ENCODE results near the gene LMF1. TPM values are rescaled to one million over a fixed set of nuclear protein-coding genes. Genes with fewer than 3 reads are reported as not detected.
"Not testable (repeated sequence)": the region's sequence is repeated elsewhere in the genome, so short reads cannot be mapped to it uniquely, and the experiment has no call there.

LMF1 gene
- total RNA-seq, 2 experiments from 2014 or later, result 26.6 to 31.3 TPM

DNA sequence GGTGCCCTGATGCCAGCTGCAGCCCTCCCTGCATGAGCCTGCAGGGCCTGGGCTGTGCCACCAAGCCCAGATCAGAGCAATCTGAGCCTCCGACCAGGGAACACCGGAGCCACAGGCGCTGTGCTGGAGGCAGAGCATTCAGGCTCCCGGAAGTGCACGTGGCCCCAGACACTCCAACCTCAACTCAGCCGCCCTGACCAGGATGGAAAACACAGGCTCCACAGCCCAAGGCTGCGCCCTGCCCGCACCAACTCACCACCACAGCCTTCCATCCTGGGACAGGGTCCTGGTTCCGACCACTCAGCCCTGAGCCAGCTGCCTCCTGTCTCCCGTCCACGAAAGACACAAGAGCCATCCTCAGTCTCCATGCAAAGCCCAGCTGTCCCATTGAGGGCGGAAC is 18.5 kb downstream of the LMF1 start:
- no peak overlapping the region for H3K4me3 Mint-ChIP-seq
- no peak for ATAC-seq (ENCODE audit: low read depth)
- H3K36me3 Mint-ChIP-seq, result peaks cover 8% of the 10 kb centered on the region
- H3K27ac Mint-ChIP-seq, result no peak overlapping the region
- H3K9me3 Mint-ChIP-seq, result no peaks in the 10 kb centered on the region
- POLR2A ChIA-PET, result no interaction called here
- H3K27me3 Mint-ChIP-seq, result no peaks in the 10 kb centered on the region
- peaks cover 1% of the 10 kb centered on the region for H3K4me1 Mint-ChIP-seq
- no peak for DNase-seq

DNA sequence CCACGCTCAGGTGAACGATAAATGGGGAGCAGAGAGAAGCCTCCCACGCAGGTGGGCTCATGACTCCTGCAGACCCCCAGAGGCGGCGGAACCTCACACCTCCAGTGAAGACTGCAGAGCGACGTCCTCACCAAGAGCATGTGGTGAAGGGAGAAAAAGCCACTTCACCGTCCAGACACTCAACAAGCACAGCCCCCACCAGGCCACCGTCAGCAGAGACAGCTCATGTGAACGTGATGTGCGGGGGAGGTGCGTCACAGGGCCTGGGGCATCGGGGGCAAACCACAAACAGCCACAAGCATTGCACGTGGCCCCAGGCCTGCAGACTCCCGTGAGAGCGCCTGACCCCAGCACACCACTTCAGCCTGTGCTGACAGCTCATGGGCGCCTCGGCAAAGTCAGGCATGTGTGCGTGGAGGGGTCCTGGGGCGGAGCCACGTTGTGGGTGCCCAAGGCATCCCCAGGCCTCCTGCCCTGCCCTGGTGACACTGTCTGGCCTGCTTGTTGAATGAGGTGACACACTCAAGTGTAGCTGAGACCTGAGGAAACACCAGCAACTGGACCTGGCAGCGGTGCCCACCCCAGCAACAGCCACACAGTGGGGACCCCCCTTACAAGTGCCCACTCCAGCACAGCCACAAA is 19.0 kb downstream of the LMF1 start:
- DNase-seq (no peak), ATAC-seq (ENCODE audit: low read depth) (no peak)
- Mint-ChIP-seq H3K36me3 (peaks cover 8% of the 10 kb centered on the region), H3K27me3 (no peaks in the 10 kb centered on the region), H3K9me3 (no peaks in the 10 kb centered on the region), H3K27ac (no peak overlapping the region), H3K4me3 (no peak overlapping the region), H3K4me1 (peaks cover 1% of the 10 kb centered on the region)
- POLR2A ChIA-PET, result no interaction called here

DNA sequence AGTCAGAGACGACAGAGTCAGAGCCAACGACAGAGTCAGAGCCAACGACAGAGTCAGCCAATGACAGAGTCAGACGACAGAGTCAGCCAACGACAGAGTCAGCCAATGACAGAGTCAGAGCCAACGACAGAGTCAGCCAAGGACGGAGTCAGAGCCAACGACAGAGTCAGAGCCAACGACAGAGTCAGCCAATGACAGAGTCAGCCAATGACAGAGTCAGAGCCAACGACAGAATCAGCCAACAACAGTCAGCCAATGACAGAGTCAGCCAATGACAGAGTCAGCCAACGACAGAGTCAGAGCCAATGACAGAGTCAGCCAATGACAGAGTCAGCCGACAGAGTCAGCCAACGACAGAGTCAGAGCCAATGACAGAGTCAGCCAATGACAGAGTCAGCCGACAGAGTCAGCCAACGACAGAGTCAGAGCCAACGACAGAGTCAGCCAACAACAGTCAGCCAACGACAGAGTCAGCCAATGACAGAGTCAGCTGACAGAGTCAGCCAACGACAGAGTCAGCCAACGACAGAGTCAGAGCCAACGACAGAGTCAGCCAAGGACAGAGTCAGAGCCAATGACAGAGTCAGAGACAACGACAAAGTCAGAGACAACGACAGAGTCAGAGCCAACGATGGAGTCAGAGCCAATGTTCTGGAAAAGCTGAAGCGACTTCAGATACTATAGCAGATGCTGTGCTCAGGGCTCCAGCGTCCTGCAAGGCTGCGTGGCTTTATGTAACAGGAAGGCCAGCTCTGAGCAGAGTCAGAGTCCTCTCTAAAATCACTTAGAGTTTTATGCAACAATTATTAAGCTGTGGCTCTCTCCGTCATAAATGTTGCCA is 19.8 kb downstream of the LMF1 start:
- ATAC-seq (ENCODE audit: low read depth); H3K36me3 Mint-ChIP-seq; H3K9me3 Mint-ChIP-seq; H3K27me3 Mint-ChIP-seq; POLR2A ChIA-PET; H3K27ac Mint-ChIP-seq; H3K4me3 Mint-ChIP-seq; H3K4me1 Mint-ChIP-seq; DNase-seq: not testable (repeated sequence)

DNA sequence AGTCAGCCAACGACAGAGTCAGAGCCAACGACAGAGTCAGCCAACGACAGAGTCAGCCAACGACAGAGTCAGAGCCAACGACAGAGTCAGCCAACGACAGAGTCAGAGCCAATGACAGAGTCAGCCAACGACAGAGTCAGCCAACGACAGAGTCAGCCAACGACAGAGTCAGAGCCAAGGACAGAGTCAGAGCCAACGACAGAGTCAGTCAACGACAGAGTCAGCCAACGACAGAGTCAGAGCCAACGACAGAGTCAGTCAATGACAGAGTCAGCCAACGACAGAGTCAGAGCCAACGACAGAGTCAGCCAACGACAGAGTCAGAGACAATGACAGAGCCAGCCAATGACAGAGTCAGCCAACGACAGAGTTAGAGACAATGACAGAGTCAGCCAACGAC is 22.0 kb downstream of the LMF1 start:
- not testable (repeated sequence) for H3K27ac Mint-ChIP-seq

DNA sequence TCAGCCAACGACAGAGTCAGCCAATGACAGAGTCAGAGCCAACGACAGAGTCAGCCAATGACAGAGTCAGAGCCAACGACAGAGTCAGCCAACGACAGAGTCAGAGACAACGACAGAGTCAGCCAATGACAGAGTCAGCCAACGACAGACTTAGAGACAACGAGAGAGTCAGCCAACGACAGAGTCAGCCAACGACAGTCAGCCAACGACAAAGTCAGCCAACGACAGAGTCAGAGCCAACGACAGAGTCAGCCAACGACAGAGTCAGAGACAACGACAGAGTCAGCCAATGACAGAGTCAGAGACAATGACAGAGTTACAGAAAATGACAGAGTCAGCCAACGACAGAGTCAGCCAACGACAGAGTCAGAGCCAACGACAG is 22.9 kb downstream of the LMF1 start:
- ATAC-seq (ENCODE audit: low read depth); POLR2A ChIA-PET; H3K27ac Mint-ChIP-seq; H3K4me1 Mint-ChIP-seq; H3K9me3 Mint-ChIP-seq; H3K27me3 Mint-ChIP-seq; H3K4me3 Mint-ChIP-seq; DNase-seq: not testable (repeated sequence)
- H3K36me3 Mint-ChIP-seq, result peaks cover 14% of the 10 kb centered on the region

More for the DNA sequence above, 22.0 kb downstream of the LMF1 start:
- ATAC-seq (ENCODE audit: low read depth); H3K4me3 Mint-ChIP-seq; POLR2A ChIA-PET; H3K4me1 Mint-ChIP-seq; DNase-seq; H3K9me3 Mint-ChIP-seq; H3K27me3 Mint-ChIP-seq: not testable (repeated sequence)
- peaks cover 12% of the 10 kb centered on the region for H3K36me3 Mint-ChIP-seq

DNA sequence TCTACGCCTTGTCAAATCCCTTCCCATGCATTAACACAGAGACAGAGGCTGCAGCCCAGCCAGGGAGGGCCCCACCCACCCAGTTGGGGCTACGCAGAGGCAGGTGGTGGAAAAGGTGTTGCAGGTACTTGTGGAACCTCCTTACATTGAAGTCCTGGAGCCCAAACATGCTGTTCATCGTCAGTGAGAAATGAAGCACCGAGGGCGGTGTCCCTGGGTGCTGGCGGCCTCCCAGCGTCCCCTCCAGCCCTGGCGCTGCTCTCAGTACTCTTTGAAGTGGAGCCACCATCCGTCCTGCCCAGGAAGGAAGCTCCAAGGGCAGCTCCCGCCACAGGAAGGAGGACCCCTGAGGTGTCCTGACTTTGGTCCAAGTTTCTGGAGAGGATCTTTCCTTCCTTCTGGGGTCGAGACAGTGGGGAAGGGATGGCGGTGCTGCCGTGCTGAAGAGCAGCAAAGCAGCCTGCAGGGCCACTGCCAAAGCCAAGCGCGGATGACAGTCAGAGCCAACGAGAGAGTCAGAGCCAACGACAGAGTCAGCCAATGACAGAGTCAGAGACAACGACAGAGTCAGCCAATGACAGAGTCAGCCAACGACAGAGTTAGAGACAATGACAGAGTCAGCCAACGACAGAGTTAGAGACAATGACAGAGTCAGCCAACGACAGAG is 23.4 kb downstream of the LMF1 start:
- Mint-ChIP-seq H3K9me3 (peaks cover 8% of the 10 kb centered on the region), H3K4me3 (no peak overlapping the region), H3K27me3 (no peaks in the 10 kb centered on the region), H3K4me1 (peaks cover 1% of the 10 kb centered on the region), H3K36me3 (peaks cover 13% of the 10 kb centered on the region), H3K27ac (no peak overlapping the region)
- POLR2A ChIA-PET, result no interaction called here
- DNase-seq (no peak), ATAC-seq (ENCODE audit: low read depth) (no peak)

DNA sequence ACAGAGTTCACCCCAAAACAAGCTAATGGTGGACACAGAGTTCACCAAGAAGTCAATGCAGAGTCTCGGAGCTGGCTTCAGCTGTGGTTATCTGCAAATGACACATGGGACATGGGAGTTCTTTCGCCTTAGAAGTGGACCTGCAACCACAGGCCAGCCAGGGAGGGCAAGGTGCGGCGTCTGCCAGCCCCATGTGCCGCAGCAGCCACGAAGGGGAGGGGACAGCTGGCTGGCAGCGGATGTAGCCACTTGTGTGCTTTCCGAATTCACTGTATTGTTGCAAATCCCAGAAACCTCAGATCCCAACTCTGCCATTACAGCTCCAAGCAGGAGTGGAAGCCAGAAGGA is 24.8 kb downstream of the LMF1 start:
- Mint-ChIP-seq H3K4me3 (no peak overlapping the region), H3K9me3 (peaks cover 8% of the 10 kb centered on the region), H3K36me3 (peaks cover 14% of the 10 kb centered on the region), H3K27ac (no peak overlapping the region), H3K4me1 (peaks cover 1% of the 10 kb centered on the region), H3K27me3 (no peaks in the 10 kb centered on the region)
- no peak for DNase-seq
- no peak for ATAC-seq (ENCODE audit: low read depth)
- POLR2A ChIA-PET, result interaction anchor here (0.5 kb wide), 1 partner anchor 118 kb away, joined by 3 read pairs; no protein-coding TSS in a partner anchor

DNA sequence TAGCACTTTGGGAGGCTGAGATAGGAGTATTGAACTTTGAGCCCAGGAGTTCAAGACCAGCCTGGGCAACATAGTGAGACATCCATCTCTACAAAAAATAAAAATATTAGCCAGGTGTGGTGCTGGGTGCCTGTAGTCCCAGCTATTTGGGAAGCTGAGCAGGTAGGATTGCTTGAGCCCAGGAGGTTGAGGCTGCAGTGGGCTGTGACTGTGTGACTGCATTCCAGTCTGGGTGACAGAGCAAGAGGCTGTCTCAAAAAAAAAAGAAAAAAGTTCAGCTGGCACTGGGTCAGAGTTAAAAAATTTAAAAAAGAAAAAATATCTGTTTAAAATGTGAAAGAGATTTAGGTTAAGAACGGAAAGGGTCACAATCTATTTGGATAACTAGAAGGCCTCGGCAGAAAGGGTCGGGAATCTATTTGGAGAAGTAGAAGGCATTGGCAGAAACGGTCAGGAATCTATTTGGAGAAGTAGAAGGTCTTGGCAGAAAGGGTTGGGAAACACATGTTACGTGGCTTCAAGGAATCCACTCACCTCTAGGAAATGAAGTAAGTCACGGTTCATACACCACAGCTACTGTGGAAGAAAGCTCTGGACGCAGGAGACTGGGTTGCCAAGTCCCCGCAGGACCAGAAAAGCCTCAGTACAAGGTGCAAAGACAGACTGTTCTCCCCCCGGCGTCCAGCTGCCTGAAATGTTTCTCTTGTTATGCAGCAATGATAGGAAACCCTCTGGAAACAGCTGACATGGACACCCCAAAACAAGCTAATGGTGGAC is 25.3 kb downstream of the LMF1 start:
- no peak overlapping the region for H3K4me3 Mint-ChIP-seq
- no peak for DNase-seq
- no peak for ATAC-seq (ENCODE audit: low read depth)
- POLR2A ChIA-PET, result interaction anchor here (0.5 kb wide), 1 partner anchor 118 kb away, joined by 3 read pairs; no protein-coding TSS in a partner anchor
- H3K9me3 Mint-ChIP-seq, result peaks cover 8% of the 10 kb centered on the region
- H3K27me3 Mint-ChIP-seq, result no peaks in the 10 kb centered on the region
- peaks cover 14% of the 10 kb centered on the region for H3K36me3 Mint-ChIP-seq
- H3K4me1 Mint-ChIP-seq, result peaks cover 1% of the 10 kb centered on the region
- no peak overlapping the region for H3K27ac Mint-ChIP-seq

DNA sequence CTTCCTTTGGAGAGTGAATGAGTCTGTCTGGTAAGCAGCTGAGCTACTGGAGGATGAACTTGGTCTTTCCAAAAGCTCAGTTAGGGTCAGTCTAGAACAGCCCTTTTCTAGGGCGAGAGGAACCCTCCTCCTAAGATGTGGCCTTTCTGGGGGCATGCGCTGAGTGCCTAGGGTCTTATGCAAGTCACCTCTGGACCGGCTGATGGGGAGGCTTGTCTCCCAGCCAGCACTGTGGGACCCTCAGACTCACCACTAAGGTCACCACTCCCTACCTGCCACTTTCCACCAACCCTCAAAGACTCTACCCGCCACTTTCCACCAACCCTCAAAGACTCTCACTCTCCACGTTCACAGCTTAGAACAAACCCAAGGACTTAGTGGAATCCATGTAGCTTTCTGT is 26.8 kb downstream of the LMF1 start:
- Mint-ChIP-seq H3K4me3 (no peak overlapping the region), H3K4me1 (peaks cover 1% of the 10 kb centered on the region), H3K27ac (no peak overlapping the region), H3K36me3 (peaks cover 14% of the 10 kb centered on the region), H3K9me3 (peaks cover 8% of the 10 kb centered on the region), H3K27me3 (no peaks in the 10 kb centered on the region)
- DNase-seq (no peak), ATAC-seq (ENCODE audit: low read depth) (no peak)
- POLR2A ChIA-PET, result no interaction called here

DNA sequence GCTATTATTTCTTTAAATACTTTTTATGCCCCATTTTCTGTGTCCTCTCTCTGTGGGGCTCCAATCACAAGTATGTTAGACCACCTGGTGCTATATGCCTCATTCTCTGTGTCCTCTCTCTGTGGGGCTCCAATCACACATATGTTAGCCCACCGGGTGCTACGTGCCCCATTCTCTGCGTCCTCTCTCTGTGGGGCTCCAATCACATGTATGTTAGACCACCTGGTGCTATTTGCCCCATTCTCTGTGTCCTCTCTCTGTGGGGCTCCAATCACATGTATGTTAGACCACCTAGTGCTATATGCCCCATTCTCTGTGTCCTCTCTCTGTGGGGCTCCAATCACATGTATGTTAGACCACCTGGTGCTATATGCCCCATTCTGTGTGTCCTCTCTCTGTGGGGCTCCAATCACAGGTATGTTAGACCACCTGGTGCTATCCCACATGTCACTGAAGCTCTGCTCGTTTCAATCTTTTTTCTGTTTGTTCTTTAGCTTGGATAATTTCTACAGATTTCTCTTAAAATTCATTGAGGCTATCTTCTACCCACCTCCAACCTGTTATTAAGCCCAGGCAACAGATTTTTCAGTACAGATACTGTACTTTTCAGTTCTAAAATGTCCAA is 28.2 kb downstream of the LMF1 start:
- no peak overlapping the region for H3K27ac Mint-ChIP-seq
- DNase-seq, result no peak
- ATAC-seq (ENCODE audit: low read depth), result no peak
- H3K36me3 Mint-ChIP-seq, result peaks cover 12% of the 10 kb centered on the region
- POLR2A ChIA-PET, result no interaction called here
- no peaks in the 10 kb centered on the region for H3K4me1 Mint-ChIP-seq
- no peak overlapping the region for H3K4me3 Mint-ChIP-seq
- H3K9me3 Mint-ChIP-seq, result peaks cover 8% of the 10 kb centered on the region
- no peaks in the 10 kb centered on the region for H3K27me3 Mint-ChIP-seq

DNA sequence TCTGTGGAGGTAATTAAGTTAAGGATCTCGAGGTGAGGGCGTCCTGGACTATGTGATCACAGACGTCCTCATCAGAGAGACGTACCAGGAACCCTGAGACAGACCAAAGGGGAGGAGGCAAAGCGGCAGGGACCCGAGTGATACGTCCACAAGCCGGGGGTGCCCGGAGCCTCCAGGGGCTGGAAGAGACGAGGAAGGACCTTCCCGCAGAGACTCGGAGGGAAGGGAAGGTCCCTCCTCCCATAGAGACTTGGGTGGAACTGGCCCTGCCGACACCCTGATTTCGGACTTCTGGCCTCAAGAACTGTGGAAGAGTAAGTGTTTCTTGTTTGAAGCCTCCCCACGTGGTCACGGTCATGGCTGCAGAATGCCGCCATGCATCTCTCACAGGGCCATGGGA is 30.8 kb downstream of the LMF1 start:
- POLR2A ChIA-PET, result no interaction called here
- Mint-ChIP-seq H3K36me3 (peaks cover 9% of the 10 kb centered on the region), H3K9me3 (peaks cover 8% of the 10 kb centered on the region), H3K4me1 (no peaks in the 10 kb centered on the region), H3K4me3 (no peak overlapping the region), H3K27me3 (no peaks in the 10 kb centered on the region), H3K27ac (no peak overlapping the region)
- DNase-seq (no peak), ATAC-seq (ENCODE audit: low read depth) (no peak)

DNA sequence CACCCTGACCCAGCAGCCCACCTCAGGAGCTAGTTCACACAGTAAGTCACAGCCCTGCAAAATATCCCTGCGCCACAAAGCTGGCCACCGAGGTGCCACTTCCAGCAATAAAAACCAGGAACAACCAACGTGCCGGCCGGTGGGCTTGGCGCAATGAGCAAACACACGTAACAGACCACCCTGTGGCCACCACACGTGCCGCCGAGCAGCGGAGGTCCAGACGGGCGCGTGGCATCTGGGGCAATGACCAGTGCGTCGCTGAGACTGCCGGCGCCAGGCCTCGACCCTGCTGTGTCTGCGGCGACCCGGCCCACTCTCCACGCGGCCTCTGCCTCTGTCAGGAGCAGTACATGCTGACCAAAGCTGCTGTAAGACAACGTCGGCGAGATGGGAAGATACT is 31.5 kb downstream of the LMF1 start:
- ATAC-seq (ENCODE audit: low read depth), result no peak
- H3K36me3 Mint-ChIP-seq, result peaks cover 9% of the 10 kb centered on the region
- POLR2A ChIA-PET, result no interaction called here
- peaks cover 4% of the 10 kb centered on the region for H3K9me3 Mint-ChIP-seq
- no peak overlapping the region for H3K4me3 Mint-ChIP-seq
- H3K4me1 Mint-ChIP-seq, result no peaks in the 10 kb centered on the region
- DNase-seq, result no peak
- H3K27ac Mint-ChIP-seq, result no peak overlapping the region
- no peaks in the 10 kb centered on the region for H3K27me3 Mint-ChIP-seq

DNA sequence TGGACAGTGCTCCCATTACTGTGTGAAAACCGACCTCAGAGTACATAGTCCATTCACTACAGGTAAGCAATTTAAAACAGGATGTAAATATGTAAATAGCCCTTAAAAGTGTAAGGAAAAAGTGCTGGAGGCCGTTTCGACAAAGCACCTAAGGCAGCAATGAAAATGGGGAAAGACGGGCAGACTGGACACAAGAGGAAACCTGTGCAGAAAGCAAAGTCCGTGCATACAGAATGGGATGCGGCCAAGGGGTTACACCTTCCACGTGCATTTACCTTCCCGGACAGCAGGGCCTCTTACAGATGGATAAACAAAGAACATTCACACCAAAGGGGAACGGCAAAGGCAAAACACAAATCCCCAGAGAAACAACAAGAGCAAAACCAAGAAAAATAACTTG is 32.0 kb downstream of the LMF1 start:
- Mint-ChIP-seq H3K36me3 (peaks cover 8% of the 10 kb centered on the region), H3K4me1 (no peaks in the 10 kb centered on the region), H3K27ac (no peak overlapping the region), H3K9me3 (peaks cover 2% of the 10 kb centered on the region), H3K27me3 (no peaks in the 10 kb centered on the region), H3K4me3 (no peak overlapping the region)
- ATAC-seq (ENCODE audit: low read depth) (no peak), DNase-seq (no peak)
- POLR2A ChIA-PET, result no interaction called here

Measured in activated naive CD8-positive, alpha-beta T cell treated with anti-CD3 and anti-CD28 coated beads, Interleukin-2, amount 10 ng/mL, durations not matched to agents 7 days and 5 days (primary cell).